IPS-NIHi11 (cell line): ENCODE measurements around the gene PROX2.
A peak's percentile ranks its signal among the peaks of the same experiment; 100 is the strongest.

Experiments
- DNase-seq: peaks from one replicate; pipeline ENCODE4 v3.0.0; 2012; ENCODE audit warnings: mixed read lengths, low spot score

The PROX2 gene

GRCh38 chr14:74841230-74842207, 34.4 kb downstream of the PROX2 start:
- no peak for DNase-seq

- no peak for DNase-seq
Measured at GRCh38 chr14:74840603-74841030, 35.3 kb downstream of the PROX2 start.

GRCh38 chr14:74838166-74838565, 37.8 kb downstream of the PROX2 start:
- DNase-seq = no peak

- DNase-seq = no peak
Measured at GRCh38 chr14:74836251-74836960, 39.5 kb downstream of the PROX2 start.

GRCh38 chr14:74835645-74836250, 40.2 kb downstream of the PROX2 start:
- no peak for DNase-seq

GRCh38 chr14:74834692-74835392, 41.1 kb downstream of the PROX2 start:
- DNase-seq = no peak

GRCh38 chr14:74832849-74833248, 43.1 kb downstream of the PROX2 start:
- no peak for DNase-seq

- DNase-seq = no peak
Measured at GRCh38 chr14:74829251-74829650, 46.7 kb downstream of the PROX2 start.

GRCh38 chr14:74826574-74826973, 49.4 kb downstream of the PROX2 start:
- DNase-seq = peak; percentile 24
